Activated naive CD4-positive, alpha-beta T cell treated with anti-CD3 and anti-CD28 coated beads, Interleukin-2, amount 10 ng/mL, durations not matched to agents 7 days and 5 days (primary cell): Measurements from ENCODE around the gene PLS3.
"Not testable (repeated sequence)": the region's sequence is repeated elsewhere in the genome, so short reads cannot be mapped to it uniquely, and the experiment has no call there.

Source experiments
- CTCF ChIA-PET: fragments of 350-600 bp; sonication (Branson Sonifier 250); formaldehyde crosslinking; loops from one replicate; lab custom pipeline; 2021; ENCODE audit warnings: antibody characterized with exemption; lab: Charles Lee
- DNase-seq: peaks from one replicate; pipeline ENCODE4 v3.0.0-alpha.2; 2020
- H3K27ac Mint-ChIP-seq: one replicate; pipeline ENCODE4 v1.8.0; 2021; ENCODE audit warnings: mild to moderate bottlenecking, moderate library complexity, mixed read lengths
- H3K27me3 Mint-ChIP-seq: one replicate; pipeline ENCODE4 v1.8.0; 2021; ENCODE audit warnings: mild to moderate bottlenecking, mixed read lengths
- H3K36me3 Mint-ChIP-seq: one replicate; pipeline ENCODE4 v1.8.0; 2021; ENCODE audit warnings: mixed read lengths
- H3K4me1 Mint-ChIP-seq: one replicate; pipeline ENCODE4 v1.8.0; 2021; ENCODE audit warnings: mixed read lengths
- H3K4me3 Mint-ChIP-seq: one replicate; pipeline ENCODE4 v1.8.0; 2021; ENCODE audit warnings: mild to moderate bottlenecking, moderate library complexity, mixed read lengths
- H3K9me3 Mint-ChIP-seq: one replicate; pipeline ENCODE4 v1.8.0; 2021; ENCODE audit warnings: mixed read lengths

The PLS3 gene

DNA sequence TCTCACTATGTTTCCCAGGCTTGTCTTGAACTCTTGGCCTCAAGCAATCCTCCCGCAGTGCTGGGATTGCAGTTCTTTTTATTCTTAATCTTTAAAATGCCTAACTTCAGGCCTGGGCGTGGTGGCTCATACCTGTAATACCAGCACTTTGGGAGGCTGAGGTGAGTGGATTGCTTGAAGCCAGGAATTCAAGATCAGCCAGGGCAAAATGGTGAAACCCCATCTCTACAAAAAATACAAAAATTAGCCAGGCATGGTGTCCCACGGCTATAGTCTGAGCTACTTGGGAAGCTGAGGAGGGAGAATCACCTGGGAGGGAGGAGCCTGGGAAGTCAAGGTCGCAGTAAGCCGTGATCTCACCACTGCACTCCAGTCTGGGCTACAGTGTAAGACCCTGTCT lies 45.9 kb downstream of the PLS3 start:
- CTCF ChIA-PET, result no interaction called here
- H3K9me3 Mint-ChIP-seq, result no peaks in the 10 kb centered on the region
- DNase-seq, result no peak
- no peaks in the 10 kb centered on the region for H3K4me1 Mint-ChIP-seq
- no peaks in the 10 kb centered on the region for H3K27me3 Mint-ChIP-seq
- H3K4me3 Mint-ChIP-seq, result no peak overlapping the region
- H3K36me3 Mint-ChIP-seq, result no peaks in the 10 kb centered on the region
- no peak overlapping the region for H3K27ac Mint-ChIP-seq

DNA sequence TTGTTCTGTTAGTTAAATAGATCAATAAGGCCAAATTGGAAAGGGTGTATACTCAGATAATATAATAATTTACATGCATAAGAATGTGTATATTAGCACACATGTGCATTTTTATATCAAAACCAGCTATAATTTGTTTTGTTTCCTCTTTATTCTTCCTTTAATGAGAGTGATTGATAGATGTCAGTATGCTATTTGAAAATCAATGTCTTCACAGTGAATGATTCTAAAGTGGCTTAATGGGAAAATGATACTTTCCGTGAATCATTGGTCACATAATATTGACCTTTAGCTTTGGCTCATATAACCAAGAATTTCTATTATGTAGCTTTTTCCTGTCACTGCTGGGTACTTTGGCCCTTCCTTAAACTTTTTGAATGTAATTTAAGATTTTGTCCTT lies 48.6 kb downstream of the PLS3 start:
- Mint-ChIP-seq H3K4me3 (no peak overlapping the region), H3K27me3 (no peaks in the 10 kb centered on the region), H3K4me1 (no peaks in the 10 kb centered on the region), H3K27ac (no peak overlapping the region), H3K9me3 (no peaks in the 10 kb centered on the region), H3K36me3 (no peaks in the 10 kb centered on the region)
- CTCF ChIA-PET, result no interaction called here
- no peak for DNase-seq

- no peak overlapping the region for H3K4me3 Mint-ChIP-seq
- H3K27me3 Mint-ChIP-seq, result no peaks in the 10 kb centered on the region
- DNase-seq, result no peak
- H3K9me3 Mint-ChIP-seq, result no peaks in the 10 kb centered on the region
- H3K4me1 Mint-ChIP-seq, result no peaks in the 10 kb centered on the region
- CTCF ChIA-PET, result no interaction called here
- no peaks in the 10 kb centered on the region for H3K36me3 Mint-ChIP-seq
- H3K27ac Mint-ChIP-seq, result no peak overlapping the region
Measured at GRCh38 chrX:115616943-115617563, 56.1 kb downstream of the PLS3 start.

DNA sequence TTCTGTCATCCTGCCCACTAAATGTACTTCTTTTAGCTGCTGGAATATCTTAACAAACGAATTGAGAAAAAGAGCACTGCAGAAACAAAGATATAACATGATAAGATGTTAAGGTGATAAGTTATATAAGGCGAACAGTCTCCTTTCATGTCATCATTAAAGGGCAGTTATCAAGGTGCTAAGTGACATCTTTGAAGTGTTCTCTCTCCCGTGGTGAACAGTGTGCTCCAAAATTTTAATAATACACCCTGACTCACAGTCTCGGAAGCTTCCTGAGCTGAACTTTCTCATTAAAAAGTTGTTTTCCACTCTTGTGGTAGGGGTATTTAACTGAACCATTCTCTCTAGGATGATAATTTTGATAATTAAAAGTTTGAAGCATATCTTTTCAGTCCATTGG lies 61.6 kb downstream of the PLS3 start:
- Mint-ChIP-seq H3K36me3 (no peaks in the 10 kb centered on the region), H3K27ac (no peak overlapping the region), H3K27me3 (no peaks in the 10 kb centered on the region), H3K9me3 (no peaks in the 10 kb centered on the region), H3K4me3 (no peak overlapping the region), H3K4me1 (no peaks in the 10 kb centered on the region)
- DNase-seq, result no peak
- CTCF ChIA-PET, result no interaction called here

- DNase-seq, result no peak
- H3K27me3 Mint-ChIP-seq, result no peaks in the 10 kb centered on the region
- H3K36me3 Mint-ChIP-seq, result no peaks in the 10 kb centered on the region
- no peak overlapping the region for H3K4me3 Mint-ChIP-seq
- no peaks in the 10 kb centered on the region for H3K4me1 Mint-ChIP-seq
- CTCF ChIA-PET, result no interaction called here
- no peak overlapping the region for H3K27ac Mint-ChIP-seq
- no peaks in the 10 kb centered on the region for H3K9me3 Mint-ChIP-seq
Measured at GRCh38 chrX:115624916-115625315, 63.9 kb downstream of the PLS3 start.

DNA sequence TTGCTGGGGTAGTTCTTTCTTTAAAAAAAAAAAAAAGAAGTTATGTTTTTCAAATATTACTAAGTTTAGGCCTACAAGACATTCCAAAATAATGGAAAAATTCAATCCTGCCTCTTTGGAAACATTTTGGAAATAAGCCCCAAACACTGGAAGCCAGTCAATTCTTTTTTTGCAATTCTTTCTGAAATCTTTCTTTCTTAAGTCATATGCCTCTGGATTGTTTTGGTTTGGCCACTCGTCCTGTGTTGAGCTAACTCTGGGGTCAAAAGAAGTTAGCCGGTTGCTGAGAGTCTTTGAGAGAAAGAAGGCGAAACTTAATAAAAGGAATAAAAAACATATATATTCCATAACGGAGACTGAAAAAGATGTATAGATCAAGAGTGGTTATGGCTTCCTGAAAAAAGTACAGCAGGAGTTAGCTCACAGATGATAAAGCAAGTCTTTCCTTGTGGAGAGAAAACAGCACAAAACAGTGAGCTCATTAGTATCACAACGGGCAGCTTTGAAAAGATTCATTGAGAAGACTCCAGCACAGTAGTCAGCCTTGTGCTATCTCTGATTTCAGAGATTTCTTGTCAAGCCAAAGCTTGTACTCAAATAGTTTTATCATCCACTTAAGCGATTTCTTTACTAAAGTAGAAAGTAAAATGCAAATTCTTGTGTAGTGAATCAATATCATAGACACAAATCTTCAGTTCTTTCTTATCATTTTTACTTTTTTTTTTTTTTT lies 64.8 kb downstream of the PLS3 start:
- H3K4me1 Mint-ChIP-seq, result no peaks in the 10 kb centered on the region
- H3K27me3 Mint-ChIP-seq, result no peaks in the 10 kb centered on the region
- no peaks in the 10 kb centered on the region for H3K36me3 Mint-ChIP-seq
- no peak overlapping the region for H3K27ac Mint-ChIP-seq
- no peaks in the 10 kb centered on the region for H3K9me3 Mint-ChIP-seq
- CTCF ChIA-PET, result no interaction called here
- H3K4me3 Mint-ChIP-seq, result no peak overlapping the region
- no peak for DNase-seq

DNA sequence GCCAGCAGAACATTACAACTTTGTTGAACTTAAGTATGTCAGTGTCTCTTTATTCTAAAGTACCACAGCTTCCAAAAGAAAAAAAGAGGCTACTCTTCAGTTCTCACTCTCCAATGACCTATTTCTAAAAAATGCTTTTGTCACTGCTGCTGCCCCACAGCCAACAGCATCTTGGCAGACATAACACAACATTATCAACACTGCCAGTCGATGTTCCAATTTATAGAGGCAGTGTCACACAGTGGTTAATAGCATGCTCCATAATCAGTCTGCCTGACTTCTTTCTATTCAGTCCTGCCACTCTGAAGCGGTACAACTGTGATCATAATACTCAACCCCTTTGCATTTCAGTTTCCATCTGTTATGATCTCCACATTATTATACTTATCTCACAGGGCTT lies 69.2 kb downstream of the PLS3 start:
- Mint-ChIP-seq H3K4me3 (no peak overlapping the region), H3K27me3 (no peaks in the 10 kb centered on the region), H3K36me3 (no peaks in the 10 kb centered on the region), H3K9me3 (no peaks in the 10 kb centered on the region), H3K4me1 (no peaks in the 10 kb centered on the region), H3K27ac (no peak overlapping the region)
- DNase-seq, result no peak
- CTCF ChIA-PET, result no interaction called here

GRCh38 chrX:115632455-115632854 lies 71.5 kb downstream of the PLS3 start:
- no peak overlapping the region for H3K4me3 Mint-ChIP-seq

GRCh38 chrX:115633397-115633796 lies 72.4 kb downstream of the PLS3 start:
- H3K4me3 Mint-ChIP-seq, CTCF ChIA-PET: not testable (repeated sequence)

More at GRCh38 chrX:115632455-115632854, 71.5 kb downstream of the PLS3 start:
- CTCF ChIA-PET, result no interaction called here
- Mint-ChIP-seq H3K36me3 (no peaks in the 10 kb centered on the region), H3K27me3 (no peaks in the 10 kb centered on the region), H3K27ac (no peak overlapping the region), H3K9me3 (no peaks in the 10 kb centered on the region), H3K4me1 (no peaks in the 10 kb centered on the region)
- no peak for DNase-seq

GRCh38 chrX:115639334-115639880 lies 78.4 kb downstream of the PLS3 start:
- no peaks in the 10 kb centered on the region for H3K9me3 Mint-ChIP-seq
- H3K27ac Mint-ChIP-seq, result no peak overlapping the region
- no peaks in the 10 kb centered on the region for H3K4me1 Mint-ChIP-seq
- H3K36me3 Mint-ChIP-seq, result no peaks in the 10 kb centered on the region
- H3K27me3 Mint-ChIP-seq, result no peaks in the 10 kb centered on the region
- CTCF ChIA-PET, result no interaction called here
- H3K4me3 Mint-ChIP-seq, result no peak overlapping the region
- no peak for DNase-seq

More at GRCh38 chrX:115633397-115633796, 72.4 kb downstream of the PLS3 start:
- not testable (repeated sequence) for H3K4me1 Mint-ChIP-seq, DNase-seq, H3K36me3 Mint-ChIP-seq, H3K9me3 Mint-ChIP-seq, H3K27me3 Mint-ChIP-seq, H3K27ac Mint-ChIP-seq

DNA sequence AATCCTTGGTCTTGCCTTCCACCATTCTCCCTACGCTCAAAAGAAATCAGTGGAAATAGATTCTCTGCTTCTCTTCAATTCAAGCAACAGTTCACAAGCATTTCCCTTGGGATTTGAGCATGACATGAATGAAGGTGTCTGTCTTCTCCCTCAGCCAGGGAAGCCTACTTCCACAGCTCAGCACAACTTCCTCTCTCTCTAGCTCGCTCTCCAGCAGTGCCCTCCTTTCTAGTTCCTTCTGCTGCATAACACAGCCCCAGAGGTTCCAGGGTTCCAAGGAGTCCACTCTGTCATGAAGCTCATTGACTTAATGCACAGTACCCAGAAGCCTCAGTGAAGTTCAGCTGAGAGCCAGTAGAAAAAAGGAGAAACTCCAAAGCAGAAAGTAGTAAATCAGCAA lies 81.3 kb downstream of the PLS3 start:
- no peaks in the 10 kb centered on the region for H3K4me1 Mint-ChIP-seq
- H3K27ac Mint-ChIP-seq, result no peak overlapping the region
- no peaks in the 10 kb centered on the region for H3K9me3 Mint-ChIP-seq
- no peaks in the 10 kb centered on the region for H3K36me3 Mint-ChIP-seq
- no peaks in the 10 kb centered on the region for H3K27me3 Mint-ChIP-seq
- H3K4me3 Mint-ChIP-seq, result no peak overlapping the region
- no peak for DNase-seq
- CTCF ChIA-PET, result interaction anchor here (1.1 to 2.2 kb wide), 2 partner anchors 311 to 314 kb away, joined by 3 to 14 read pairs; no protein-coding TSS in a partner anchor

GRCh38 chrX:115642895-115643530 lies 82.0 kb downstream of the PLS3 start:
- Mint-ChIP-seq H3K27me3 (no peaks in the 10 kb centered on the region), H3K27ac (no peak overlapping the region), H3K4me1 (no peaks in the 10 kb centered on the region), H3K9me3 (no peaks in the 10 kb centered on the region), H3K4me3 (no peak overlapping the region), H3K36me3 (no peaks in the 10 kb centered on the region)
- peak; percentile 21 for DNase-seq
- CTCF ChIA-PET, result interaction anchor here (0.8 to 2.2 kb wide), 3 partner anchors 289 to 314 kb away, joined by 3 to 14 read pairs (median 3); no protein-coding TSS in a partner anchor

- CTCF ChIA-PET, DNase-seq: not testable (repeated sequence)
Measured at GRCh38 chrX:115644397-115644796, 83.4 kb downstream of the PLS3 start.

GRCh38 chrX:115649461-115650063 lies 88.6 kb downstream of the PLS3 start:
- H3K4me1 Mint-ChIP-seq, result no peaks in the 10 kb centered on the region
- H3K4me3 Mint-ChIP-seq, result no peak overlapping the region
- H3K36me3 Mint-ChIP-seq, result no peaks in the 10 kb centered on the region
- no peaks in the 10 kb centered on the region for H3K27me3 Mint-ChIP-seq
- DNase-seq, result no peak
- CTCF ChIA-PET, result no interaction called here
- H3K27ac Mint-ChIP-seq, result no peak overlapping the region
- H3K9me3 Mint-ChIP-seq, result no peaks in the 10 kb centered on the region

More at GRCh38 chrX:115644397-115644796, 83.4 kb downstream of the PLS3 start:
- H3K27me3 Mint-ChIP-seq, H3K9me3 Mint-ChIP-seq, H3K36me3 Mint-ChIP-seq, H3K4me1 Mint-ChIP-seq, H3K4me3 Mint-ChIP-seq, H3K27ac Mint-ChIP-seq: not testable (repeated sequence)
